ENCODE data around the gene UST. TPM values are rescaled to one million over a fixed set of nuclear protein-coding genes. Genes with fewer than 3 reads are reported as not detected.

UST gene
- total and polyA plus RNA-seq, 2 of the 8 experiments (the other 6 are each of a cell fraction or from before 2014, with no cell fraction given), result 13.5 to 34.5 TPM

GRCh38 chr6:148828047-148828446 is 81.2 kb downstream of the UST start:
- Histone ChIP-seq H4K8ac (ENCODE audit: extremely low read depth, insufficient read depth, low read length) (no peak overlapping the region), H4K5ac (ENCODE audit: insufficient read length, low read depth, low read length) (no peak overlapping the region), H4K91ac (replicated peaks; ENCODE audit: insufficient read length, low read length) (no peak overlapping the region), H2BK15ac (ENCODE audit: low read length) (no peak overlapping the region), H3K4me2 (ENCODE audit: insufficient read depth in 1 of 2, low read depth in 2 of 2, low read length in 2 of 2) (no peak overlapping the region), H3K9me3 (ENCODE audit: insufficient read depth in 2 of 2, low read depth in 1 of 2, low read length in 1 of 2) (no peaks in the 10 kb centered on the region), H3K9ac (replicated peaks in 1 of 4; ENCODE audit: extremely low read depth in 1 of 4, low read depth in 3 of 4, low read length in 3 of 4) (no peak overlapping the region), H3K4me1 (replicated peaks in 1 of 4; ENCODE audit: control insufficient read depth in 3 of 4, insufficient read depth in 4 of 4, low read length in 3 of 4) (peaks cover 0 to 4% (median 1%) of the 10 kb centered on the region in 4 experiments; a peak in 3 of 7 replicates), H2BK12ac (ENCODE audit: low read depth, low read length) (no peak overlapping the region), H3K79me1 (ENCODE audit: low read depth, low read length) (peaks cover 10% of the 10 kb centered on the region; the same call in 1 of the 2 replicates), H3K56ac (replicated peaks; ENCODE audit: insufficient read length, low read depth, low read length) (no peak overlapping the region), H3K27ac (ENCODE audit: low read depth, low read length) (no peak overlapping the region), H3K36me3 (ENCODE audit: control insufficient read depth in 2 of 4, insufficient read depth in 4 of 4, low read length in 3 of 4) (no peaks in the 10 kb centered on the region), H2AFZ (ENCODE audit: low read length) (no peak overlapping the region), H3K79me2 (ENCODE audit: control insufficient read depth in 1 of 2, insufficient read depth in 2 of 2, low read length in 2 of 2) (peaks cover 4 to 93% of the 10 kb centered on the region in 2 experiments; a peak in 3 of 4 replicates), H4K20me1 (replicated peaks in 1 of 2; ENCODE audit: control insufficient read depth in 1 of 2, insufficient read depth in 2 of 2, low read length in 2 of 2) (no peaks in the 10 kb centered on the region), H2AK5ac (ENCODE audit: low read depth, low read length) (no peak overlapping the region), H3K27me3 (replicated peaks in 1 of 4; ENCODE audit: control insufficient read depth in 3 of 4, extremely low read depth in 1 of 4, insufficient read depth in 3 of 4, low read length in 3 of 4) (no peaks in the 10 kb centered on the region), H3K4me3 (ENCODE audit: extremely low read depth in 1 of 4, insufficient read depth in 2 of 4, low read depth in 3 of 4, low read length in 4 of 4) (no peak overlapping the region), H2BK120ac (replicated peaks; ENCODE audit: low read depth, low read length) (no peak overlapping the region), H3K23ac (ENCODE audit: insufficient read length) (no peak overlapping the region), H2BK20ac (ENCODE audit: low read length) (no peak overlapping the region), H3K18ac (ENCODE audit: extremely low read depth, low read length) (no peak overlapping the region), H2BK5ac (ENCODE audit: low read depth, low read length) (no peak overlapping the region), H3K23me2 (ENCODE audit: low read depth, low read length) (peaks cover 2% of the 10 kb centered on the region; the same call in 1 of the 2 replicates), H3K14ac (ENCODE audit: insufficient read length) (no peak overlapping the region), H3K4ac (replicated peaks; ENCODE audit: insufficient read length, low read depth, low read length) (no peak overlapping the region)
- DNase-seq (ENCODE audit: low read depth in 1 of 2, low spot score in 2 of 2) (no peak), FAIRE-seq (no peak)
- ChIA-PET POLR2A (ENCODE audit: partially characterized antibody) (no interaction called here), CTCF (ENCODE audit: partially characterized antibody) (interaction anchor here (0.9 kb wide), 1 partner anchor 9 kb away, joined by 3 read pairs; no protein-coding TSS in a partner anchor)
- WGBS, 2 experiments (ENCODE audit: extremely low coverage in 1 of 2, insufficient coverage in 1 of 2, insufficient read length in 1 of 2, insufficient replicate concordance in 2 of 2, low coverage in 1 of 2, low lambda C conversion rate in 2 of 2, missing lambda C conversion rate in 1 of 2), result 90% methylated on average over 4 of the region's 4 CpGs; no CpG with 5 or more reads in 1 of the 2 experiments
- TF ChIP-seq ATF3 (IDR thresholded peaks at IDR 0.05; ENCODE audit: insufficient read depth, low read depth, low read length) (no peak), POU5F1 (IDR thresholded peaks at IDR 0.05; ENCODE audit: low read depth, low read length) (no peak), BCL11A (IDR thresholded peaks at IDR 0.05; ENCODE audit: low read depth in 2 of 2, low read length in 2 of 2) (no peak), RFX5 (IDR thresholded peaks at IDR 0.05; ENCODE audit: borderline replicate concordance, low read depth, low read length) (no peak), EP300 (IDR thresholded peaks at IDR 0.05; ENCODE audit: borderline replicate concordance in 1 of 2, low read depth in 2 of 2, low read length in 2 of 2) (no peak), SUZ12 (IDR thresholded peaks at IDR 0.05; ENCODE audit: low read length) (no peak), JUND (IDR thresholded peaks at IDR 0.05; ENCODE audit: low read length) (no peak), SP4 (IDR thresholded peaks at IDR 0.05; ENCODE audit: low read length) (no peak), RXRA (IDR thresholded peaks at IDR 0.05; ENCODE audit: insufficient read depth, low read depth, low read length) (no peak), KDM1A (IDR thresholded peaks at IDR 0.05; ENCODE audit: borderline replicate concordance, low read length) (no peak), EZH2 (IDR thresholded peaks at IDR 0.05; ENCODE audit: low read depth, low read length, severe bottlenecking) (no peak), SIN3A (conservative IDR thresholded peaks at IDR 0.05 in 1 of 2, IDR thresholded peaks at IDR 0.05 in 1 of 2; ENCODE audit: low read depth in 1 of 2, low read length in 2 of 2) (no peak), TAF1 (IDR thresholded peaks at IDR 0.05; ENCODE audit: low read depth, low read length) (no peak), HDAC6 (IDR thresholded peaks at IDR 0.05; ENCODE audit: low read depth, low read length) (no peak)

All from H1 (cell line).